A549 (cell line): ENCODE data around the gene KCNN3. TPM values are rescaled to one million over a fixed set of nuclear protein-coding genes. Genes with fewer than 3 reads are reported as not detected.
"Not testable (repeated sequence)": the region's sequence is repeated elsewhere in the genome, so short reads cannot be mapped to it uniquely, and the experiment has no call there.

ENCODE experiments used
- ATAC-seq, 2 experiments: fragments of 200-7000 bp in 1 of 2; fragments of >200 bp in 1 of 2; cut with Nextera tagmentation in 1 of 2; cut with Tn5 transposase in 1 of 2; 3 replicates each; pipeline versions ENCODE4 v1.8.0 to v1.9.1; 2018 to 2020; ENCODE audit warnings: mild to moderate bottlenecking in 1 of 2, moderate library complexity in 1 of 2
- CTCF ChIA-PET: fragments of 300-600 bp; sonication (Branson Sonifier 250); formaldehyde crosslinking; extraction: SDS; loops from one replicate; lab custom pipeline; 2021; ENCODE audit warnings: antibody characterized with exemption, inconsistent platforms; lab: Yijun Ruan, JAX
- POLR2A ChIA-PET: fragments of 350-600 bp; formaldehyde crosslinking; extraction: SDS; loops from one replicate; lab custom pipeline; 2021; ENCODE audit warnings: antibody characterized with exemption, inconsistent platforms; lab: Yijun Ruan, JAX
- DNase-seq, 2 experiments: peaks; one replicate each; pipeline versions ENCODE4 v3.0.0 to v3.0.0-alpha.2; 2011 to 2016; ENCODE audit warnings: low read depth in 1 of 2, low spot score in 1 of 2
- FAIRE-seq: peaks from 2 replicates; lab custom pipeline; 2011; peaks lifted over from hg19 to GRCh38; lab: Jason Lieb, UNC
- H3K27ac ChIP-seq, 2 experiments: fragments of >200 bp; sonication (Bioruptor Twin); formaldehyde crosslinking; 3 replicates each; pipeline ENCODE4 v1.5.1; 2016 to 2017
- H3K4me1 ChIP-seq: fragments of >200 bp; sonication (Bioruptor Twin); formaldehyde crosslinking; 3 replicates; pipeline ENCODE4 v1.6.1; 2016
- H3K4me2 ChIP-seq: fragments of >200 bp; sonication (Bioruptor Twin); formaldehyde crosslinking; 3 replicates; pipeline ENCODE4 v1.6.1; 2016
- H3K4me3 ChIP-seq: fragments of >200 bp; sonication (Bioruptor Twin); formaldehyde crosslinking; 3 replicates; pipeline ENCODE4 v1.5.1; 2016
- H3K9me3 ChIP-seq: fragments of >200 bp; sonication (Bioruptor Twin); formaldehyde crosslinking; 3 replicates; pipeline ENCODE4 v1.6.1; 2016
- ATOH8 ChIP-seq: fragments of 250-450 bp; sonication (Bioruptor Pico); IDR thresholded peaks from 2 replicates; pipeline ENCODE4 v1.5.0; 2020; ENCODE audit warnings: low read depth, mild to moderate bottlenecking, moderate library complexity
- BHLHE40 ChIP-seq: IDR thresholded peaks from 2 replicates; pipeline ENCODE4 v1.6.1; 2012; ENCODE audit warnings: low read depth, low read length, inconsistent platforms
- CHD2 ChIP-seq: fragments of 150-350 bp; IDR thresholded peaks from 2 replicates; pipeline ENCODE4 v1.6.1; 2014; ENCODE audit warnings: low read length; ENCODE audit not compliant: partially characterized antibody
- CTCF ChIP-seq: fragments of >200 bp; sonication (Bioruptor Twin); formaldehyde crosslinking; IDR thresholded peaks from 3 replicates; pipeline ENCODE4 v1.5.1; 2016
- E2F6 ChIP-seq: IDR thresholded peaks from 2 replicates; pipeline ENCODE4 v1.6.1; 2012; ENCODE audit warnings: low read depth, borderline replicate concordance
- EHF ChIP-seq: fragments of 250-450 bp; sonication (Bioruptor Pico); IDR thresholded peaks from 2 replicates; pipeline ENCODE4 v1.5.0; 2020; ENCODE audit warnings: mild to moderate bottlenecking
- EHMT2 ChIP-seq: fragments of 200-600 bp; sonication (generic); IDR thresholded peaks from 2 replicates; pipeline ENCODE4 v1.6.1; 2016; ENCODE audit warnings: antibody characterized with exemption, low read depth, mild to moderate bottlenecking, moderate library complexity
- FOXS1 ChIP-seq: fragments of 250-450 bp; sonication (Bioruptor Pico); IDR thresholded peaks from 2 replicates; pipeline ENCODE4 v1.5.0; 2020; ENCODE audit warnings: mild to moderate bottlenecking, moderate library complexity
- HMGXB4 ChIP-seq: fragments of 250-450 bp; sonication (Bioruptor Pico); IDR thresholded peaks from 2 replicates; pipeline ENCODE4 v1.5.0; 2021; ENCODE audit warnings: mild to moderate bottlenecking, moderate library complexity, borderline replicate concordance
- HOXA7 ChIP-seq: fragments of 250-450 bp; sonication (Bioruptor Pico); IDR thresholded peaks from 2 replicates; pipeline ENCODE4 v1.5.0; 2020; ENCODE audit warnings: mild to moderate bottlenecking, moderate library complexity
- MAZ ChIP-seq: fragments of 150-350 bp; IDR thresholded peaks from 2 replicates; pipeline ENCODE4 v1.6.1; 2014; ENCODE audit warnings: antibody characterized with exemption, low read depth, low read length, borderline replicate concordance
- NR3C1 ChIP-seq: fragments of >200 bp; sonication (Bioruptor Twin); formaldehyde crosslinking; IDR thresholded peaks from 3 replicates; pipeline ENCODE4 v1.6.1; 2017
- PBX3 ChIP-seq: IDR thresholded peaks from 2 replicates; pipeline ENCODE4 v1.6.1; 2012
- POLR2A ChIP-seq: IDR thresholded peaks from 2 replicates; pipeline ENCODE4 v1.6.1; 2012; ENCODE audit warnings: mild to moderate bottlenecking, low read length
- RAD21 ChIP-seq, 2 experiments: fragments of >200 bp in 1 of 2; sonication (Bioruptor Twin) in 1 of 2; formaldehyde crosslinking in 1 of 2; IDR thresholded peaks in 1 of 2; conservative IDR thresholded peaks in 1 of 2; 2 replicates in 1 of 2; 3 replicates in 1 of 2; pipeline ENCODE4 v1.6.1; 2012 to 2018; ENCODE audit warnings: inconsistent platforms in 1 of 2
- RARB ChIP-seq: fragments of 250-450 bp; sonication (Bioruptor Pico); IDR thresholded peaks from 2 replicates; pipeline ENCODE4 v1.8.0; 2021; ENCODE audit warnings: mild to moderate bottlenecking, moderate library complexity
- RFX5 ChIP-seq: fragments of 450-650 bp; IDR thresholded peaks from 2 replicates; pipeline ENCODE4 v1.7.1; 2014; ENCODE audit warnings: antibody characterized with exemption, mild to moderate bottlenecking, moderate library complexity
- RNF2 ChIP-seq: fragments of 200-600 bp; sonication (generic); IDR thresholded peaks from 2 replicates; pipeline ENCODE4 v1.6.1; 2016; ENCODE audit warnings: low read depth, mild to moderate bottlenecking, antibody characterized with exemption, moderate library complexity, borderline replicate concordance
- SMC3 ChIP-seq: fragments of >200 bp; sonication (Bioruptor Twin); formaldehyde crosslinking; IDR thresholded peaks from 3 replicates; pipeline ENCODE4 v1.6.1; 2018; ENCODE audit warnings: inconsistent platforms
- TP53 ChIP-seq: fragments of 250-450 bp; sonication (Bioruptor Pico); IDR thresholded peaks from 2 replicates; pipeline ENCODE4 v1.5.0; 2021; ENCODE audit warnings: mild to moderate bottlenecking, moderate library complexity
- USF2 ChIP-seq: fragments of 450-650 bp; IDR thresholded peaks from 2 replicates; pipeline ENCODE4 v1.6.1; 2014; ENCODE audit warnings: antibody characterized with exemption
- ZC3H11A ChIP-seq: fragments of 450-650 bp; IDR thresholded peaks from 2 replicates; pipeline ENCODE4 v1.6.1; 2014; ENCODE audit warnings: antibody characterized with exemption, mild to moderate bottlenecking
- ZNF302 ChIP-seq: fragments of 250-450 bp; sonication (Bioruptor Pico); IDR thresholded peaks from 2 replicates; pipeline ENCODE4 v1.9.0; 2021; ENCODE audit warnings: inconsistent platforms, mild to moderate bottlenecking, moderate library complexity
- WGBS: methylation state at CpG from one replicate; pipeline ENCODE4 v1.1.6; 2017; ENCODE audit errors: missing lambda C conversion rate; 5-methylcytosine and 5-hydroxymethylcytosine counted together
- polyA plus RNA-seq, 4 experiments: library from polyadenylated mRNA; depleted of rRNA in 3 of 4; stranded (reverse); fragments of >200 nt; fragmentation: RNase III in 1 of 4; extraction: RNeasy Plus Mini Kit Qiagen cat#74134 plus additional on column Dnase treatment in 1 of 4; gene quantifications; 2 replicates in 3 of 4; 3 replicates in 1 of 4; pipeline ENCODE4 v1.2.3, GENCODE V29; 2011 to 2017

KCNN3 gene
- polyA plus RNA-seq, 2 of the 4 experiments (the other 2 are of a cell fraction): 0.01 to 0.03 TPM

- H3K4me2 ChIP-seq, H3K4me3 ChIP-seq, H3K4me1 ChIP-seq, POLR2A ChIA-PET, H3K27ac ChIP-seq, H3K9me3 ChIP-seq, DNase-seq, FAIRE-seq, ATAC-seq: not testable (repeated sequence)
- CTCF ChIA-PET: interaction anchor here (1.0 kb wide), 1 partner anchor 12 kb away, joined by 3 read pairs; no protein-coding TSS in a partner anchor
- WGBS: 67% methylated on average over 3 of the region's 3 CpGs
Observed at GRCh38 chr1:154908129-154908528, 38.0 kb upstream of the KCNN3 start.

- no peak overlapping the region for H3K4me2 ChIP-seq
- H3K4me1 ChIP-seq: no peaks in the 10 kb centered on the region
- ChIA-PET POLR2A (no interaction called here), CTCF (interaction anchor here (0.9 to 1.7 kb wide), 19 partner anchors 12 to 426 kb away, joined by 3 to 8 read pairs (median 3); partner anchors contain the start of genes PBXIP1 and PMVK)
- ATAC-seq: peak; percentile 20 to 79; a peak in 3 of 6 replicates
- 68% methylated on average over 7 of the region's 7 CpGs for WGBS
- TF ChIP-seq E2F6 (no peak), SMC3 (peak; percentile 43), ATOH8 (no peak), CTCF (peak; percentile 37), FOXS1 (CRISPR knock-in tag) (no peak), RAD21 (conservative IDR thresholded peaks at IDR 0.05 in 1 of 2, IDR thresholded peaks at IDR 0.05 in 1 of 2) (peak; percentile 58 to 78)
- TF ChIP-seq, all 56 proteins: peak for 3
- Histone ChIP-seq H3K4me3 (no peak overlapping the region), H3K9me3 (no peaks in the 10 kb centered on the region), H3K27ac (no peak overlapping the region)
- FAIRE-seq: no peak
- peak; percentile 20 to 44 for DNase-seq
Observed at GRCh38 chr1:154906621-154907081, 36.6 kb upstream of the KCNN3 start.

- TF ChIP-seq RNF2 (no peak), MAZ (no peak), ATOH8 (no peak), HMGXB4 (CRISPR knock-in tag) (no peak), NR3C1 (no peak), ZNF302 (CRISPR knock-in tag) (no peak), HOXA7 (CRISPR knock-in tag) (no peak), EHMT2 (no peak), POLR2A (no peak), BHLHE40 (no peak), USF2 (no peak), EHF (no peak), SMC3 (no peak), RARB (CRISPR knock-in tag) (no peak), CHD2 (no peak), RFX5 (no peak), PBX3 (no peak), TP53 (no peak), ZC3H11A (no peak), FOXS1 (CRISPR knock-in tag) (no peak)
- no peak overlapping the region for H3K4me2 ChIP-seq
- ChIA-PET CTCF (interaction anchor here (1.3 kb wide), 1 partner anchor 10 kb away, joined by 3 read pairs; no protein-coding TSS in a partner anchor), POLR2A (no interaction called here)
- H3K4me3 ChIP-seq: no peak overlapping the region
- H3K4me1 ChIP-seq: no peaks in the 10 kb centered on the region
- no peak overlapping the region for H3K27ac ChIP-seq
- WGBS: 27% methylated on average over 3 of the region's 3 CpGs
- H3K9me3 ChIP-seq: no peaks in the 10 kb centered on the region
- DNase-seq: no peak
- no peak for ATAC-seq
- no peak for FAIRE-seq
Observed at GRCh38 chr1:154902938-154903566, 33.0 kb upstream of the KCNN3 start.
